GM21367 (cell line): ENCODE data around the gene SETD3.

ENCODE experiments used
- ATAC-seq: cut with Tn5 transposase; IDR thresholded peaks from one replicate; pipeline ENCODE4 v1.9.1; 2021; ENCODE audit not compliant: unreplicated experiment

Gene SETD3

GRCh38 chr14:99516871-99517642 lies 36.4 kb upstream of the SETD3 start:
- no peak for ATAC-seq

DNA sequence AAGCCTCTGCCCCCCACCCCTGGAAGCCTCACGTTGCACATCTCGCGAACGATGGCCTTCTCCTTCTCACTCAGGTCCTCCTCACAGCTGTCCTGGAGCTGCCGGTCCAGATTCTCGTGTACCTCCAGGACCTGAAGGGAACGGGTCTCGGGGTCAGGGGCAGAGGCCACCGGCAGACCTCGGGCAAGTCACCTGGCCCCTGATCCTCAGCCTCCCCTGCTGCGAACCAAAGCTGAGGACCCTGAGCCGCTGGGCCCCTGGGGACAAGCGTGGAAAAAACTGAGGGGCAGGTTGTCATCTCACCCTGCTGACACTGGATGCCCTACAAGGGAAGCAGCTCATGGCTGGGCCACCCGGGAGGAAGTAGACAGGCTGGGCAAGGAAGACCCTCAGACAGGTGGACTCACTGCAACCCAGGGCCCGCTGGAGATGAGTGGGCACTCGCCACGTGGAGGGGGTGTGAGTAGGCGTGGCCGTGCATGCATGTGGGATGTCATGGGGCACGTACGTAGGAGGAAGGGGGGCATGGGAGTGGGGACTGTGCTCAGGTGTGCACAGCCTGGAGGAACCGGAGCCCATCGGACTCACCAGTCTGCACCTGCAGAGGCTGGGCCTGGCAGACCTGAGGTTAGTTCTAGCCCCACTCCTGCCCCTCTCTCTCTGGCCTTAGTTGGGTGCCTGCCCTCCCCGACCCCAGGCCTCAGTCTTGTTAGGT lies 35.7 kb upstream of the SETD3 start:
- no peak for ATAC-seq

- no peak for ATAC-seq
Measured at GRCh38 chr14:99515301-99516155, 34.9 kb upstream of the SETD3 start.

- ATAC-seq, result no peak
Measured at GRCh38 chr14:99514552-99515300, 34.1 kb upstream of the SETD3 start.

GRCh38 chr14:99513946-99514551 lies 33.4 kb upstream of the SETD3 start:
- no peak for ATAC-seq

DNA sequence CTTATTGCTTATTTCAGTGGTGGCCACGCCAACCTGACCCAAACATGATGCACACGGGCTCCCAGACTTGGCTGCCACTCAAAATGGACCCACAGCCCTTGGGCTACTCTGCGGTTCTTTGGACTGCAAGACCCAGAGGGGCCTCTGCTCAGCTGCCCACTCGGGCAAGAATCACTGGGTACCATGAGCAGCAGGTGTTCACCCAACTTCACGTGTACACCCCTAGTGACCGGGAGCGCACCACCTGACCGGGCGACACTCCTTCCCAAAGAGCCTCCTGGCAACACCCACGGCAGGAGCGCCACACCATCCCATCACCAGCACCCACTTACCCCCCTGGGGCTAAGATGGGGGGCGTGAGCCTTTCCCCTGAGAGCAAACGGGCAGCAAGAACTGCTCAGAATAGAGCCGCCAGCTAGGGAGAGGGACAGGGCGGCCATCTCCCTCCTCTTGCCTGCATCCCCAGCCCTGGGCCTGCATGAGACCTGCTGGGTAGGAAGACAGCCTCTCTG lies 32.6 kb upstream of the SETD3 start:
- ATAC-seq, result no peak

DNA sequence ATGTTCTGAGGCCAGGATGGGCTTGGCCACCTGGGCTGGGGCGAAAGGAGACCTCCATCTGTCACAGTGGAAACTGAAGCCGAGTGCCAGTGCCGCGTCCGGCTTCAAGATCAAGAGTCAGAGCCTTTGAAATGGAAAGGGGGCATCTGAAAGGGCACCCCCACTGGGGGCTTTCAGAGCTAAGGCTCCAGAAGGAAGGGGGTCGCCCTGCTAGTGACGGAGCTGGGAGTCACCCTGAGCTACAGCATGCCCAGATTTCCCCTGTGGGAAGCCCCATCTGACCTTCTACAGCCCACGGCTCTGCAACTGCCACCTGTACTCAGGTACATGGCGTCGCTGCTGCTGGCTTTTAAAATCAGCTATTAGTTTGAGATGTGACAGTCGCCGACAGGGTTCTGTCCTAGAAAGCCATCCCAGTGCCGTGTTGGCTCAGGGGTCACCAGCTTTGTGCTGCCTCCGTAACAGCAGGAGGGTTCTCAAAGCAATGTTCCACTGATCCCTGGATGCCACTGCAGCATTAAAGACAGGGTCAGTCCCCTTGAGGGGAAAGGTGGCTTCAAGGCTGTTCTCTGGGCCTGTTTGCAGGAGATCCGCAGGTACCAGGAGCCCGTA lies 32.0 kb upstream of the SETD3 start:
- no peak for ATAC-seq

DNA sequence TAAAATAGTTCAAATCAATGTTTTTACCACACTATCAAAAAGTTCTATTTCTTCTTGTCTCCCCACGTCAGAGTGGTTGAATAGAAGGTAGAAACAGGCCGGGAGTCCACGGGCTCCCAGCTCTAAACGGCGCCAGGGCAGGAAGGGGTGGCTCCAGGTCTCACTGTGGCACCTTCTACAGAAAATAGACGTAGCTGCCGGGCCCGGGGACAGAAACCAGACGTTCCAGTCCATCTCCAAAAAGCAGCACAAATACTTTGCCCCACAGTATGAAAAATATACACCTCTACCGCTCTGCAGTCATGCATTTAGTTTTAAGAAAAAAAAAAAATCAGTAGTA lies 31.4 kb upstream of the SETD3 start:
- no peak for ATAC-seq

DNA sequence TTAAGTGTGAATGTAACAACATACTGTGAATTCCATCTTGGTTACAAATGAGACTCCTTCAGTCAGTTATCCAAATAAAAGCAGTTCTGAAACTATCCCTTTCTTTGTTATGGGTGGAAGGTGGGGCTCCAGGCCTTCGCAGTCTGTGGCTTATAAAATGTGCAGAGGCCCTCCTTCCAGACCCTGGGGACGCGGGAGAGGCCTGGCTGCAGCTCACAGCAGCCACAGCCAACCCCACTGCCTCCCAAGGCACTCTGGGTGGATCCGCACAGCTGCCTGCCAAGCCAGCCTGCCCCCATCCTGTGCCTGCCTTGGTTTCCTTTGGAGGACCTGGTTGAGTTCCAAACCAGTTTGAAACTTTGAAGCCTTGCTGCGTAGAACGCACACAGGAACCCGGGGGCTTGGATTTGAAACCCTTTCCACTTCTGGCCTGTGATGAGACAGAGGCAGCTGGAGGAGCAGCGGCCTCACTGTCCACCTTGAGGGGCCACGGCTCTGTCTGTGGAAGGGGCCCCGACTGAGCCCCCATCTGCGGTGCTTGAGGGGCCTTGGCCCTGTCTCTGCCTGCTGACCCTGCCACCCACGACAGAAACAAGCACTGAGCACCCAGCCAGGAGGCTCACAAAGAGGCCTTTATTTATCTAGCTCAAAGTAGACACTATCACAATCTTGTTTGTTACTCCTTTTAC lies 30.9 kb upstream of the SETD3 start:
- ATAC-seq, result no peak

- no peak for ATAC-seq
Measured at GRCh38 chr14:99510556-99511139, 30.0 kb upstream of the SETD3 start.

- ATAC-seq, result no peak
Measured at GRCh38 chr14:99509871-99510555, 29.4 kb upstream of the SETD3 start.

GRCh38 chr14:99508896-99509629 lies 28.4 kb upstream of the SETD3 start:
- no peak for ATAC-seq

GRCh38 chr14:99507860-99508640 lies 27.4 kb upstream of the SETD3 start:
- ATAC-seq, result no peak

DNA sequence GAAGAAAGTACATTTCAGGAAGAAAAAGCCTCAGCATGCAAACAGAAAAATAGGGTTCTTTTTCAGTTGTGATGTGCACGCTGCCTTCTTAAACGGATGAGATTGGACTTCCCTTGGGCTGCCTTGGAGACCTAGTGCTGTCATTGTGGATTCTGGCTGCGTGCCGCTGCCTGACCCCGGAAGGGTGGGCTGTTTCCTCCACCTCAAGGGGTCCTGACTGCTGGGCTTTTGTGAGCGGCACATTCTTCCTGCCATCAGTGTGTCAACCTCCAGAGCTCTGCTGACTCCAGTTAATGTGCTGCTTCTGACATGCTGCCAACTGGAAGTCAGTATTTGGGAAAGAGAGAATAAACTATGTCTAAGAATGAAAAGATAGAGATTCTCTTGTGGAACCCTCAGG lies 25.6 kb upstream of the SETD3 start:
- ATAC-seq, result no peak

DNA sequence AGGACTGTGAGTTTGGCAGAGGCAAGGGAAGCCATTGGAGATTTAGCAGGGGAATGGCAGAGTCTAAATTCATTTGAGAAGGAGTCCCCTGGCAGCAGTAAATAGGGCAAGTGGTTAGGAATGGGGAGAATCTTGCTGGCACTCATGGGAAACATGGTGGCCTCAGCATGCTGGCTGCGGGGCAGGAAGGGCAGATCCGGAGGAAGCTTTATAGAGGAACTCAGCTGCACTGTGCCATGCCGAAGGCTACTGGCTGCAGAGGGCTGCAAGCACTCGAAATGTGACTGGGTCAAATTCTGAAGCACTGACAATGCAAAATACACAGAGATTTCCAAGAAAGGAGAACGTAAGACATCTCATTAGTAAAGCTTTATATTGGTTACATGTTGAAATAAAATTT lies 24.4 kb upstream of the SETD3 start:
- ATAC-seq, result no peak

DNA sequence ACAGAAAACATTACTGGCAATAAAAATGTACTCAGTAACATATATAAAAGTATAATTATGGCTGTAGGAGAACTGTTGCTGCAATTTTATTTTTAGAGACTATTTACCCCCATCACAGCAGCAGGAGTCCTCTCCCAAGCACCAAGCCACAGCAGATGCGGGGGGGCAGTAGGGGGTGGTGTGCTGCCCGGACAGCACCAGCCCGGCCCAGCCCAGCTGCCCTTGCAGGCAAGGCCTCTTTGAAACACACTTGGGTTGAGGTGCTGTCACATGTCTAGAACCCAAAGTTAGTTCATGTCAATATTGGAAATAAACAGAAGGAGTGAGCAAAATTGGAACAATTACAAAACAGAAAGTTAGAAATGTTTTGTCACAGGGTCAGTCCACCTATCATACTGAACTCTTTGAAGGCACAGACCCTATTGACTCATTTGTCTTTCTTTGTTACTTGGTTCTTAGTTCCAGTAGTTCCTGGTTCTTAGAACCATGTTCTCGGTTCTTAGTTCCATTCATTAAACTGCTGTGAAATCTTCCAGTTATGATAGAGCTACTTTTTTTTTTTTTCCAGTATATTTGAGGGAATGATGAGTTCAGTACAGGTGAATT lies 23.3 kb upstream of the SETD3 start:
- ATAC-seq, result no peak

GRCh38 chr14:99502989-99503421 lies 22.3 kb upstream of the SETD3 start:
- ATAC-seq, result no peak
